ENCODE measurements around the gene SLIT1.
A peak's percentile ranks its signal among the peaks of the same experiment; 100 is the strongest.

The SLIT1 gene

DNA sequence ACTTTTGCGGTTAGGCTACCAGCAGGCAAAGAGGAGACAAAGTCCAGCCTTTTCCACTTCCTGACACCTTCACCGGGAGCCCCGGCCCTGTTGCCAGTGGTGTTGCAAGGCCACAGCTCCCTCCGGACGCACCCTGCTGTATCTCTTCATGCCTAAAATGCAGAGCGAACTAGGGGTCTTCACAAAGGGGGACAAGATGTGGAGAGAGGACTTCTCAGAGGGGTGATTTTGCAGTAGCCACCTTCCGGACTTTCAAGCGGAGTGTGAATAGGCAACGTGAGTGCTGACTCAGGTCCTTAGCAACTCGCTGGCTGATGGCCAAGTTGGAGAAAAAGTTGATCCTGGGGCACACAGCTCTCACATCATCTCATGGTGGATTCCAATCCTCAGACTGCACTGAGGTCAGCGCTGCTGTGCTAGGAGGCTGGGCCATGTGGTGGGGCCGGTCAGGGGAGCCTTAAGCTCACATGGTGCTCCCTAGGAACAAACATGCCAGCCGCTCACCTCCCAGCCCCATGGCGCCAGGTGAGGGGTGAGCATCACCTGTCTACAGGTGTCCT, 187.3 kb downstream of the SLIT1 start:
- TF ChIP-seq TOX (CRISPR knock-in tag; IDR thresholded peaks at IDR 0.05; ENCODE audit: borderline replicate concordance), result no peak
- no peak for TF ChIP-seq PPARA (CRISPR knock-in tag; IDR thresholded peaks at IDR 0.05; ENCODE audit: borderline replicate concordance)
- no peak for TF ChIP-seq OSR1 (CRISPR knock-in tag; IDR thresholded peaks at IDR 0.05)
- TF ChIP-seq, protein P1, sequence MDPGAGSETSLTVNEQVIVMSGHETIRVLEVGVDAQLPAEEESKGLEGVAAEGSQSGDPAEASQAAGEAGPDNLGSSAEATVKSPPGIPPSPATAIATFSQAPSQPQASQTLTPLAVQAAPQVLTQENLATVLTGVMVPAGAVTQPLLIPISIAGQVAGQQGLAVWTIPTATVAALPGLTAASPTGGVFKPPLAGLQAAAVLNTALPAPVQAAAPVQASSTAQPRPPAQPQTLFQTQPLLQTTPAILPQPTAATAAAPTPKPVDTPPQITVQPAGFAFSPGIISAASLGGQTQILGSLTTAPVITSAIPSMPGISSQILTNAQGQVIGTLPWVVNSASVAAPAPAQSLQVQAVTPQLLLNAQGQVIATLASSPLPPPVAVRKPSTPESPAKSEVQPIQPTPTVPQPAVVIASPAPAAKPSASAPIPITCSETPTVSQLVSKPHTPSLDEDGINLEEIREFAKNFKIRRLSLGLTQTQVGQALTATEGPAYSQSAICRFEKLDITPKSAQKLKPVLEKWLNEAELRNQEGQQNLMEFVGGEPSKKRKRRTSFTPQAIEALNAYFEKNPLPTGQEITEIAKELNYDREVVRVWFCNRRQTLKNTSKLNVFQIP (CRISPR knock-in tag; IDR thresholded peaks at IDR 0.05; ENCODE audit: borderline replicate concordance, low read depth), result no peak
- no peak for TF ChIP-seq BACH2 (CRISPR knock-in tag; IDR thresholded peaks at IDR 0.05; ENCODE audit: borderline replicate concordance)
- TF ChIP-seq ZNF70 (CRISPR knock-in tag; IDR thresholded peaks at IDR 0.05), result no peak
- peak; percentile 65 for ATAC-seq

DNA sequence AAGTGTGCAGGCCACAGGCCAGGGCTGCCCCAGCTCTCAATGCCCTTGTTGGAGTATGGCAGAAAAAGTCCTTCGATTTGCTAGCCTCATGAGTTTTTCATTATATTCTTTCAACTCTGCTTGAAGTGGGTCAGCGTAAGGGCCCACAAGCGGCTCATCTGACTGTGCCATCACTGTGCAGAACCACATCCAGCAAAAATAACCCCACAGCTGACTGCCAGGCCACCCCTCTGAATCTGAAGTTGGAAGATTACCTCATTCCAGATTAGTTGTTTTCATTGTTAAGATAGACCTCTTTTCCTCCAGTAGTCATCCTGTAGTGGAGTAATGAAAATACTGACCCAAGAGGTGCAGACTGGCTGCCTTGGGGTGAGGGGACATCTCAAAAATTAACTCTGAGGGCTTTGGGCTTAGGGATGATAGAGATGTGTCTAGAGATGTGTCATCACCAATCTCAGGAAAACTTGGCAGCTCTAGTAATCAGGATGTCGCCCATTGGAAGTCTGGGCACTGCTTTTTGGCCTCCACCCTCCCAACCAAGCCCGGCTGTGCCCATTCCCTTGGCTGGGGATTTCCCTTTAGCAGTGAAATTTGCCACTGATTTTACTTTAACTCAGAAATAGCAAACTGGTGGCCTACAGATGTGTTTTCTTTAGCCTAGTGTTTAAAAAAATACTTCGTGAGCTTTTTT, 189.3 kb downstream of the SLIT1 start:
- no peak for ATAC-seq
- TF ChIP-seq, protein P2, sequence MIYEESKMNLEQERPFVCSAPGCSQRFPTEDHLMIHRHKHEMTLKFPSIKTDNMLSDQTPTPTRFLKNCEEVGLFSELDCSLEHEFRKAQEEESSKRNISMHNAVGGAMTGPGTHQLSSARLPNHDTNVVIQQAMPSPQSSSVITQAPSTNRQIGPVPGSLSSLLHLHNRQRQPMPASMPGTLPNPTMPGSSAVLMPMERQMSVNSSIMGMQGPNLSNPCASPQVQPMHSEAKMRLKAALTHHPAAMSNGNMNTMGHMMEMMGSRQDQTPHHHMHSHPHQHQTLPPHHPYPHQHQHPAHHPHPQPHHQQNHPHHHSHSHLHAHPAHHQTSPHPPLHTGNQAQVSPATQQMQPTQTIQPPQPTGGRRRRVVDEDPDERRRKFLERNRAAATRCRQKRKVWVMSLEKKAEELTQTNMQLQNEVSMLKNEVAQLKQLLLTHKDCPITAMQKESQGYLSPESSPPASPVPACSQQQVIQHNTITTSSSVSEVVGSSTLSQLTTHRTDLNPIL (CRISPR knock-in tag; IDR thresholded peaks at IDR 0.05; ENCODE audit: low read depth), result no peak
- no peak for TF ChIP-seq SNAI2 (CRISPR knock-in tag; IDR thresholded peaks at IDR 0.05)
- no peak for TF ChIP-seq ZFP3 (CRISPR knock-in tag; IDR thresholded peaks at IDR 0.05)
- no peak for TF ChIP-seq ZNF8 (CRISPR knock-in tag; IDR thresholded peaks at IDR 0.05)
- TF ChIP-seq GLIS3 (CRISPR knock-in tag; IDR thresholded peaks at IDR 0.05), result no peak
- no peak for TF ChIP-seq OSR1 (CRISPR knock-in tag; IDR thresholded peaks at IDR 0.05)
- TF ChIP-seq ISL1 (CRISPR knock-in tag; IDR thresholded peaks at IDR 0.05), result no peak
- TF ChIP-seq, protein P3, sequence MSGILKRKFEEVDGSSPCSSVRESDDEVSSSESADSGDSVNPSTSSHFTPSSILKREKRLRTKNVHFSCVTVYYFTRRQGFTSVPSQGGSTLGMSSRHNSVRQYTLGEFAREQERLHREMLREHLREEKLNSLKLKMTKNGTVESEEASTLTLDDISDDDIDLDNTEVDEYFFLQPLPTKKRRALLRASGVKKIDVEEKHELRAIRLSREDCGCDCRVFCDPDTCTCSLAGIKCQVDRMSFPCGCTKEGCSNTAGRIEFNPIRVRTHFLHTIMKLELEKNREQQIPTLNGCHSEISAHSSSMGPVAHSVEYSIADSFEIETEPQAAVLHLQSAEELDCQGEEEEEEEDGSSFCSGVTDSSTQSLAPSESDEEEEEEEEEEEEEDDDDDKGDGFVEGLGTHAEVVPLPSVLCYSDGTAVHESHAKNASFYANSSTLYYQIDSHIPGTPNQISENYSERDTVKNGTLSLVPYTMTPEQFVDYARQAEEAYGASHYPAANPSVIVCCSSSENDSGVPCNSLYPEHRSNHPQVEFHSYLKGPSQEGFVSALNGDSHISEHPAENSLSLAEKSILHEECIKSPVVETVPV (CRISPR knock-in tag; IDR thresholded peaks at IDR 0.05), result no peak
- TF ChIP-seq, protein P1 (CRISPR knock-in tag; IDR thresholded peaks at IDR 0.05; ENCODE audit: borderline replicate concordance, low read depth), result no peak
- TF ChIP-seq ZNF70 (CRISPR knock-in tag; IDR thresholded peaks at IDR 0.05), result no peak
- no peak for TF ChIP-seq ZFP30 (CRISPR knock-in tag; IDR thresholded peaks at IDR 0.05)
- no peak for TF ChIP-seq TOX (CRISPR knock-in tag; IDR thresholded peaks at IDR 0.05; ENCODE audit: borderline replicate concordance)
- no peak for TF ChIP-seq PPARA (CRISPR knock-in tag; IDR thresholded peaks at IDR 0.05; ENCODE audit: borderline replicate concordance)
- no peak for TF ChIP-seq ZNF565 (CRISPR knock-in tag; conservative IDR thresholded peaks at IDR 0.05; ENCODE audit: low read depth)
- TF ChIP-seq ZC3H10 (CRISPR knock-in tag; IDR thresholded peaks at IDR 0.05), result no peak
- TF ChIP-seq ESRRG (CRISPR knock-in tag; IDR thresholded peaks at IDR 0.05), result no peak
- no peak for TF ChIP-seq TCF4 (CRISPR knock-in tag; IDR thresholded peaks at IDR 0.05; ENCODE audit: borderline replicate concordance)

DNA sequence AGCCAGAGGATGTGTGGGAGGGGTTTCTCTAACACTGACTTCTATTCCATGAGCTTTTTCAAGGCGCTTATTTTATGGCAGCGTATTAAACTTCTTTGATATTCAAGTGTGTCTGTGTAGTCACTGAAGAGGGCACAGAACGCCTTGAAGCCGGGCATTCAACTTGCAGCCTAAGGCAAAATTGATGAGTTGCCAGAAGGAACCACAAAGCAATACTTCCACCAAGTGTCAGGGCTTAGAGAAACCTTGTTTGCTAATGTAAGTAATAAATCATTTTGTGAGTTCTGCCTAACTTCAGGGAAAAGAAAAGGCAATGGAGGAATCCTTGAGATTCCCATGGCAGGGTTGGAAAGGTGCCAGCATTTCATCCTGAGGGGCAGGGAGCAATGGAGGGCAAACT, 189.9 kb downstream of the SLIT1 start:
- no peak for ATAC-seq
- TF ChIP-seq ESRRG (CRISPR knock-in tag; IDR thresholded peaks at IDR 0.05), result no peak
- no peak for TF ChIP-seq ZFP3 (CRISPR knock-in tag; IDR thresholded peaks at IDR 0.05)
- no peak for TF ChIP-seq ZNF70 (CRISPR knock-in tag; IDR thresholded peaks at IDR 0.05)
- TF ChIP-seq, protein P4, sequence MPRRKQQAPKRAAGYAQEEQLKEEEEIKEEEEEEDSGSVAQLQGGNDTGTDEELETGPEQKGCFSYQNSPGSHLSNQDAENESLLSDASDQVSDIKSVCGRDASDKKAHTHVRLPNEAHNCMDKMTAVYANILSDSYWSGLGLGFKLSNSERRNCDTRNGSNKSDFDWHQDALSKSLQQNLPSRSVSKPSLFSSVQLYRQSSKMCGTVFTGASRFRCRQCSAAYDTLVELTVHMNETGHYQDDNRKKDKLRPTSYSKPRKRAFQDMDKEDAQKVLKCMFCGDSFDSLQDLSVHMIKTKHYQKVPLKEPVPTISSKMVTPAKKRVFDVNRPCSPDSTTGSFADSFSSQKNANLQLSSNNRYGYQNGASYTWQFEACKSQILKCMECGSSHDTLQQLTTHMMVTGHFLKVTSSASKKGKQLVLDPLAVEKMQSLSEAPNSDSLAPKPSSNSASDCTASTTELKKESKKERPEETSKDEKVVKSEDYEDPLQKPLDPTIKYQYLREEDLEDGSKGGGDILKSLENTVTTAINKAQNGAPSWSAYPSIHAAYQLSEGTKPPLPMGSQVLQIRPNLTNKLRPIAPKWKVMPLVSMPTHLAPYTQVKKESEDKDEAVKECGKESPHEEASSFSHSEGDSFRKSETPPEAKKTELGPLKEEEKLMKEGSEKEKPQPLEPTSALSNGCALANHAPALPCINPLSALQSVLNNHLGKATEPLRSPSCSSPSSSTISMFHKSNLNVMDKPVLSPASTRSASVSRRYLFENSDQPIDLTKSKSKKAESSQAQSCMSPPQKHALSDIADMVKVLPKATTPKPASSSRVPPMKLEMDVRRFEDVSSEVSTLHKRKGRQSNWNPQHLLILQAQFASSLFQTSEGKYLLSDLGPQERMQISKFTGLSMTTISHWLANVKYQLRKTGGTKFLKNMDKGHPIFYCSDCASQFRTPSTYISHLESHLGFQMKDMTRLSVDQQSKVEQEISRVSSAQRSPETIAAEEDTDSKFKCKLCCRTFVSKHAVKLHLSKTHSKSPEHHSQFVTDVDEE (CRISPR knock-in tag; IDR thresholded peaks at IDR 0.05), result no peak
- no peak for TF ChIP-seq ZC3H10 (CRISPR knock-in tag; IDR thresholded peaks at IDR 0.05)
- TF ChIP-seq GLIS3 (CRISPR knock-in tag; IDR thresholded peaks at IDR 0.05), result no peak
- TF ChIP-seq SNAI2 (CRISPR knock-in tag; IDR thresholded peaks at IDR 0.05), result no peak
- no peak for TF ChIP-seq ZNF8 (CRISPR knock-in tag; IDR thresholded peaks at IDR 0.05)
- TF ChIP-seq PPARA (CRISPR knock-in tag; IDR thresholded peaks at IDR 0.05; ENCODE audit: borderline replicate concordance), result no peak
- no peak for TF ChIP-seq TCF4 (CRISPR knock-in tag; IDR thresholded peaks at IDR 0.05; ENCODE audit: borderline replicate concordance)
